ENCODE measurements around the gene CDK18. TPM values are rescaled to one million over a fixed set of nuclear protein-coding genes. Genes with fewer than 3 reads are reported as not detected.

Gene CDK18
- total RNA-seq, 1 experiment from 2014 or later = 1.1 TPM

DNA sequence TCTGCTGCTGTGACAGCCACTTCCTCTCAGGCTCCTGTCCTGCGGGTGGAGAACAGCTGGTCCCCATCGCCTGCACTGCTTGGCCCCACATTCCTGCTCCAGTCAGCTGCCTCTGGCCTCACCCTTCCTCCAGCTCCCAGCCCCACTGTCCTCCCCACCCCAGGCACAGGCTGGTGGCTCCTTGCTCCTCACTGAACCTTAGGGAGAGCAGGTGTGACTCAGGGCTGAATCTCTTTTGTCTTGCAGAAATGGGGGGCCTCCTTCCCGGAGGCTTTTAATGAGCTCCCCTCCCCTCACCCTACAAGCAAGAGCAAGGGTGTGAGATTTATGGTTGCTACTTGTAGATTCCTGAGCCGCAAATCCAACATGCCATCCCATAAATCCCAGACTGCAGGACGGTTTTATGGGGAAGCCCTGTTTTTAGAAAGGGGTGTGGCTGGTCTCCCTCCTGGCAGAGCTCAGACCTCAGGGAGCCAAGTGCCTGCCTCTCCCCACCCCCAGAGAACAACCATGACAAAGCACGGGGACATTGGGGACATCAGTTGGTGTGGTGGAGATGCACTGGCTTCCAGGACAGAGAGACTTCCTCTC is 15.2 kb downstream of the CDK18 start:
- no peaks in the 10 kb centered on the region for H3K9me3 ChIP-seq (replicated peaks)
- H3K27me3 ChIP-seq = no peaks in the 10 kb centered on the region
- no peak overlapping the region for H3K4me3 ChIP-seq
- DNase-seq = peak; percentile 74
- peaks cover 29% of the 10 kb centered on the region for H3K4me1 ChIP-seq
- H3K27ac ChIP-seq = no peak overlapping the region
- no peaks in the 10 kb centered on the region for H3K36me3 ChIP-seq

GRCh38 chr1:205520709-205521108 is 16.2 kb downstream of the CDK18 start:
- Histone ChIP-seq H3K36me3 (no peaks in the 10 kb centered on the region), H3K4me1 (peaks cover 23% of the 10 kb centered on the region), H3K9me3 (replicated peaks) (no peaks in the 10 kb centered on the region), H3K27ac (no peak overlapping the region), H3K4me3 (no peak overlapping the region), H3K27me3 (no peaks in the 10 kb centered on the region)
- DNase-seq = no peak

DNA sequence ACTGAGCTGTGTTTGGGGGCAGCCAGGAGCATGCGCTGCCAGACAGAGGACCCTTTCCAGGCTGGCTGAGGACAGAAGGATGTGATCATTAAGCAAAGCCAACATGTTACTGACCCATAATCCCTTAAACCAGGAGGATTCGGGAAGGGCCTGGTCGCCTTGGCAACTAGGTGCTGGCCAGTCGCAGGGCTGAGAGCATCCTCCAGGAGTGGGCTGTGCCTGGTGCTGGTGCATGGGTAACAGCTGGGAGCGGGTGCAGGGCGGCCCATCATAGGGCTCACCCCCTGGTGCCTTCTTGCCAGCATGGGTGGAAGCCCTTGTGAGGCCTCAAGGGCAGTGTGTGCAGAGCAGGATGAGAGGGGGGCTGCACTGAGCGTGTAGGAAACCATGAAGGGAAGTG is 17.2 kb downstream of the CDK18 start:
- Histone ChIP-seq H3K27me3 (no peaks in the 10 kb centered on the region; the same call in 1 of the 2 replicates), H3K36me3 (no peaks in the 10 kb centered on the region), H3K27ac (no peak overlapping the region), H3K4me3 (no peak overlapping the region), H3K4me1 (peaks cover 14% of the 10 kb centered on the region), H3K9me3 (replicated peaks) (no peaks in the 10 kb centered on the region)
- DNase-seq = no peak

DNA sequence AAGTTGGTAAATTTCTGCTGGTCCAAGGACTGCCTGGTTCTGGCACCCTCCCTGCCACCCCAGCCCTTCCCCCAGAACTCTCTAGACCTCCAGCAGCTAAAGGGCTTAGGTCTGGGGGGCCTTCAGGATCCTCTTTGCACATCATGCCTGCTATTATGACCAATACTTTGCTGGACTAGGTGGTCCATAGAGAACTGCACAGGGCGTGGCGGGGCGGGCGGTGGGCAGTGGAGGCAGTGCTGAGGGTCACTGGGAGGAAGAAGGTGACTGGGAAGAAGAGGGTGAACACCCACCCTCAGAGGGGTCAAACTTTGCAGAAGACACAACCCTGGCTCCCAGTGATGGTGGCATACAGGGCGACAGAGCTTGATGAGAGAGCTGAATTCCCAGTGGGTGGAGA is 18.2 kb downstream of the CDK18 start:
- peaks cover 14% of the 10 kb centered on the region for H3K4me1 ChIP-seq
- H3K9me3 ChIP-seq (replicated peaks) = no peaks in the 10 kb centered on the region
- H3K36me3 ChIP-seq = no peaks in the 10 kb centered on the region
- H3K27me3 ChIP-seq = no peaks in the 10 kb centered on the region; the same call in 1 of the 2 replicates
- H3K4me3 ChIP-seq = no peak overlapping the region
- no peak overlapping the region for H3K27ac ChIP-seq
- DNase-seq = no peak

DNA sequence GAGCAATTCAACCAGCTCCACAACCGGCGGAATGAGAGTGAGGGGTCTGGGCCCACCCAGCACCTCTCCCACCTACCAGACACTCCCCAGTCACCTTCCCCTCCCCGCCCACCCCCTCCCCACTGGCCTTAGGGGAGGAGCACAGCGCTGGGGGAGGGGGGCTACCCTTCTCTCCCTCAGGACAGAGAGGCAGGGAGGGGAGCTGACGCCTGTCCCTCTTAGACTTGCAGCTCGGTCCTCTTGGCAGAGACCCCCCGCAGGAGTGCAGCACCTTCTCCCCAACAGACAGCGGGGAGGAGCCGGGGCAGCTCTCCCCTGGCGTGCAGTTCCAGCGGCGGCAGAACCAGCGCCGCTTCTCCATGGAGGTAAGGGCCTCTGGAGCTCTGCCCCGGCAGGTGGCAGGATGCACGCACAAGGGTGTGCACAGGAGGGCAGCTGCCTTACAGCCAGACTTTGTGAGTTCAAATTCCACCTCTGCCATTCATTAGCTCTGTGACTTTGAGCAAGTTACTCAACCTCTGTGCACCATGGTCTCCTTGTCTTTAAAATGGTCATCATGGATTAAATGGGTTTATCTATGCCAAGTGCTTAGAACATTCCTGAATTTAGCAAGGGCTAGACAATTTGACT is 18.9 kb downstream of the CDK18 start:
- H3K4me3 ChIP-seq = no peak overlapping the region
- H3K9me3 ChIP-seq (replicated peaks) = no peaks in the 10 kb centered on the region
- peaks cover 3% of the 10 kb centered on the region for H3K27me3 ChIP-seq
- no peaks in the 10 kb centered on the region for H3K36me3 ChIP-seq
- no peak overlapping the region for H3K27ac ChIP-seq
- no peak for DNase-seq
- peaks cover 12% of the 10 kb centered on the region for H3K4me1 ChIP-seq

DNA sequence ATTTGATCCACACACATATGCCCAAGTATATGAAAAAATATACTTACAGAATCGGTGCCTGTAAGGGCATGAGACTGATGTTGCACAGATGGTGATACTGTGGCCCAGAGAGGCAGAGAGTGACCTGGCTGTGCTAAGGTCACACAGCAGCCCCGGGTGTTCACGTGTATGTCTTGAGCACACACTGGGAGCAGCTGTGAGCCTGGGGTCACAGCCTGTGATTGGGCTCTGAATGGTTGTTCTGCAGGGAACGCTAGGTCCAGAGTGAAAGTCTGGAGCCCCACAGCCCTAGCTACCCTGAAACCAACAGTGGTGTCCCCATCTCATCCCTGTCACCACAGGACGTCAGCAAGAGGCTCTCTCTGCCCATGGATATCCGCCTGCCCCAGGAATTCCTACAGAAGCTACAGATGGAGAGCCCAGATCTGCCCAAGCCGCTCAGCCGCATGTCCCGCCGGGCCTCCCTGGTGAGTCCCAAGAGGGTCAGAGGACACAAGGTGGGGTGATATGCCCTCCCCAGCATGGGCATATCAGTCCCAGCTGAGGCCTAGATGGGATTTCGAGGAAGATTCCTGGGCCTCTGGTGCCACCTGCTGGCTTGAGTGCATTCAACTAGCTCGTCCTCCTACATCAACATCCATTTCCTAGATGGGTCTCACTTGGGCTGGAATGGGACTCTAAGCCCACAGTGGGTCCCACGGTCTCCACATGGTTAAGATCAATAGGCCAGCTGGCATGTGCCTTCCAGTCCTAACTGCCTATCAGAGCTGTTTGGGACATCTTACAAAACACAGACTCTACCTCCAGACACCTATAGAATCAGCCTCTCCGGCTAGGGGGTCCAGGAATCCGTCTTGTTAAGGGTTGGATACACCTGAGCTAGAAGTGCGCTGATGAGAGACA is 19.7 kb downstream of the CDK18 start:
- no peak overlapping the region for H3K4me3 ChIP-seq
- H3K4me1 ChIP-seq = peaks cover 10% of the 10 kb centered on the region
- no peaks in the 10 kb centered on the region for H3K36me3 ChIP-seq
- no peaks in the 10 kb centered on the region for H3K9me3 ChIP-seq (replicated peaks)
- peak; percentile 70 to 91 for DNase-seq
- H3K27ac ChIP-seq = no peak overlapping the region
- peaks cover 3% of the 10 kb centered on the region for H3K27me3 ChIP-seq

DNA sequence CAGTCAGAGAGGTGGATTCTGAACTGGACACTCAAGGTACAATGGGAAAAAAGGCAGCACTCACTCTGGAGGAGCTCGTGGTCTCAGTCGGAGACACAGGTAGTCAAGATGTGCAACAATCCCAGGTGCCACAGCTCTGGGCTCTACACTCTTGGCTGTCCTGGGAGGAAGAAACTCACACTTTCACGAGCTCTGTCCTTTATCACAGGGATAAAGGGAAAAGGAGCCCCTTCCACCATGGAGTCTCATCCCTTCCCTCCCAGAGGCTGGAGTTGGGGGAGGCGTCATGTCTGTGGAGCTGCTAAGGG is 20.3 kb downstream of the CDK18 start:
- H3K4me3 ChIP-seq = no peak overlapping the region
- H3K27ac ChIP-seq = no peak overlapping the region
- H3K4me1 ChIP-seq = peaks cover 5% of the 10 kb centered on the region
- no peaks in the 10 kb centered on the region for H3K36me3 ChIP-seq
- DNase-seq = no peak
- H3K27me3 ChIP-seq = peaks cover 10% of the 10 kb centered on the region
- no peaks in the 10 kb centered on the region for H3K9me3 ChIP-seq (replicated peaks)

- Histone ChIP-seq H3K27ac (no peak overlapping the region), H3K27me3 (peaks cover 14% of the 10 kb centered on the region), H3K9me3 (replicated peaks) (no peaks in the 10 kb centered on the region), H3K4me3 (no peak overlapping the region), H3K4me1 (no peaks in the 10 kb centered on the region), H3K36me3 (no peaks in the 10 kb centered on the region)
- DNase-seq = no peak
Measured at GRCh38 chr1:205525495-205526285, 21.2 kb downstream of the CDK18 start.

- H3K9me3 ChIP-seq (replicated peaks) = no peaks in the 10 kb centered on the region
- peaks cover 22% of the 10 kb centered on the region for H3K27me3 ChIP-seq
- no peak for DNase-seq
- H3K4me1 ChIP-seq = no peaks in the 10 kb centered on the region
- H3K36me3 ChIP-seq = no peaks in the 10 kb centered on the region
- H3K4me3 ChIP-seq = no peak overlapping the region
- H3K27ac ChIP-seq = no peak overlapping the region
Measured at GRCh38 chr1:205526431-205526830, 22.0 kb downstream of the CDK18 start.

- Histone ChIP-seq H3K27ac (no peak overlapping the region), H3K27me3 (peaks cover 28% of the 10 kb centered on the region), H3K36me3 (no peaks in the 10 kb centered on the region), H3K4me1 (no peaks in the 10 kb centered on the region), H3K4me3 (no peak overlapping the region), H3K9me3 (replicated peaks) (no peaks in the 10 kb centered on the region)
- no peak for DNase-seq
Measured at GRCh38 chr1:205527931-205528330, 23.5 kb downstream of the CDK18 start.

DNA sequence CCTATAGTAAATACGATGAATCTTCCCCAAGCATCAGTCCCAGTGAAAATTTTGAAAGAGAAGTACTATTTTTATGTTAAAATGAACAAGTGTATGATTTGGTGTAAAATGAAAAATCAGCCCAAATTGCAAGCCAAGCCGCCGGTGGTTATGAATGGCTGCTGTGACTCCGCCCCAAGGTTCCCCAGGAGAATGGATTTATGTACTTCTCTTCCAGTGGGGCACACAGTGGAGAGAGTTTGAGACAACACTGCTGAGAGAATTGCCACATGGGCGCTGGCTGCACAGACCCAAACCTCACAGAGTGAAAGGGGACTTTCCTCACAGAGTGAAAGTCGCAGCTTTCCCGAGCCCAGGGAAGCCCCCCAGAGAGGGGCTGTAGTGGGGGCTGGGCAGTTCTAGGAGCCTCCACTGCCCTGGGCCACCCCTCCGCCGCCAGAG is 24.0 kb downstream of the CDK18 start:
- DNase-seq = no peak
- Histone ChIP-seq H3K36me3 (no peaks in the 10 kb centered on the region), H3K4me1 (no peaks in the 10 kb centered on the region), H3K27ac (no peak overlapping the region), H3K4me3 (peak overlapping the region; percentile 34), H3K27me3 (peaks cover 29% of the 10 kb centered on the region), H3K9me3 (replicated peaks) (no peaks in the 10 kb centered on the region)

- peak; percentile 81 to 90 for DNase-seq
- H3K9me3 ChIP-seq (replicated peaks) = no peaks in the 10 kb centered on the region
- no peaks in the 10 kb centered on the region for H3K36me3 ChIP-seq
- peak overlapping the region; percentile 34 for H3K4me3 ChIP-seq
- H3K27ac ChIP-seq = no peak overlapping the region
- H3K4me1 ChIP-seq = no peaks in the 10 kb centered on the region
- H3K27me3 ChIP-seq = peaks cover 34% of the 10 kb centered on the region
Measured at GRCh38 chr1:205528887-205529825, 24.7 kb downstream of the CDK18 start.

- Histone ChIP-seq H3K36me3 (no peaks in the 10 kb centered on the region), H3K27ac (no peak overlapping the region), H3K4me1 (no peaks in the 10 kb centered on the region), H3K9me3 (replicated peaks) (no peaks in the 10 kb centered on the region), H3K27me3 (peaks cover 36% of the 10 kb centered on the region), H3K4me3 (no peak overlapping the region)
- DNase-seq = no peak
Measured at GRCh38 chr1:205530116-205530515, 25.6 kb downstream of the CDK18 start.

Measured in SJCRH30 (cell line).